ENCODE measurements around the gene RHD.

DNA sequence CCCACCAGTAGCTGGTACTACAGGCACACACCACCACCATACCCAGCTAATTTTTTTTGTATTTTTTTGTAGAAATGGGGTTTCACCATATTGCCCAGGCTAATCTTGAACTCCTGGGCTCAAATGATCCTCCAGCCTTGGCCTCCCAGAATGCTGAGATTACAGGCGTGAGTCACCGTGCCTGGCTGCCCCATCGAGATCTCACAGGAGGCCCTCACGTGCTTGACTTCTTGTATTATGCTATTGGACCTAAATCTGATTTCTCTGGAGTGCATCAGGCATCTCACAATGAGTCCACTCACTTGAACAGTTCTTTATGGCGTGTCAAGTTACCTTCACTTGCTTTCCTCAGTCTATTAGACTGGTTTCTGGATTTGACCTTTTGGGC is 15.7 kb upstream of the RHD start:
- no peak for TF ChIP-seq EZH2 (IDR thresholded peaks at IDR 0.05; ENCODE audit: insufficient read depth, poor library complexity, severe bottlenecking)
- TF ChIP-seq EZH2phosphoT487 (IDR thresholded peaks at IDR 0.05; ENCODE audit: insufficient read depth, low read depth): no peak
